Transverse colon (tissue), 4 donors: ENCODE measurements around the gene ADAM11.

ENCODE experiments used
- POLR2AphosphoS5 ChIP-seq, 3 donors: sonication (generic); formaldehyde crosslinking; IDR thresholded peaks; one replicate each; pipeline ENCODE4 v1.6.1; 2016; ENCODE audit warnings: antibody characterized with exemption in 3 of 3
- TF ChIP-seq, protein P1 (sequence below), 5 experiments: fragments of 200-600 bp in 3 of 5; fragments of 450-650 bp in 2 of 5; sonication (generic) in 3 of 5; IDR thresholded peaks; 1 replicate in 2 of 5; 2 replicates in 3 of 5; pipeline ENCODE4 v1.5.1; 2016 to 2017; ENCODE audit warnings: antibody characterized with exemption in 5 of 5, inconsistent platforms in 3 of 5, mild to moderate bottlenecking in 2 of 5, moderate library complexity in 1 of 5

DNA sequence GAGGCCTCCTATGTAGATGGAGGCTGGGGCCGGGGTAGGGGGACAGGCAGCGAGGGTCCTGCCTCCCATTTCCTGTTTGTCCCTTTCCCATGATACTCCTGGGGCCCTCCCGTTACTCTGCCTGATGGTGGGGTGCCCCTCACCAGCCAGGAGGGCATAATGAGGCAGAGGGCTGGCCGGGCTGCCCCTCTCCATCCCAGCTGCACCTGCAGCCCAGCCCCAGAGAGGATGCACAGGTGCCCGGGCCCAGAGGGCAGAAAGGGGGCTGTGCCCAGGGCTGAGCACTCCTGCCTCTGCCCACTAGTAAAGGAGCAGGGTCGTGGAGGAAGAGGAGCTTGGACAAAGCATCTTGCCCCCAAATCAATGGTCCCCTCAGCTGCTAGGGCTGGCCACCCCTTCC lies 10.4 kb downstream of the ADAM11 start:
- TF ChIP-seq POLR2AphosphoS5 (IDR thresholded peaks at IDR 0.05): no peak
- TF ChIP-seq, protein P1, sequence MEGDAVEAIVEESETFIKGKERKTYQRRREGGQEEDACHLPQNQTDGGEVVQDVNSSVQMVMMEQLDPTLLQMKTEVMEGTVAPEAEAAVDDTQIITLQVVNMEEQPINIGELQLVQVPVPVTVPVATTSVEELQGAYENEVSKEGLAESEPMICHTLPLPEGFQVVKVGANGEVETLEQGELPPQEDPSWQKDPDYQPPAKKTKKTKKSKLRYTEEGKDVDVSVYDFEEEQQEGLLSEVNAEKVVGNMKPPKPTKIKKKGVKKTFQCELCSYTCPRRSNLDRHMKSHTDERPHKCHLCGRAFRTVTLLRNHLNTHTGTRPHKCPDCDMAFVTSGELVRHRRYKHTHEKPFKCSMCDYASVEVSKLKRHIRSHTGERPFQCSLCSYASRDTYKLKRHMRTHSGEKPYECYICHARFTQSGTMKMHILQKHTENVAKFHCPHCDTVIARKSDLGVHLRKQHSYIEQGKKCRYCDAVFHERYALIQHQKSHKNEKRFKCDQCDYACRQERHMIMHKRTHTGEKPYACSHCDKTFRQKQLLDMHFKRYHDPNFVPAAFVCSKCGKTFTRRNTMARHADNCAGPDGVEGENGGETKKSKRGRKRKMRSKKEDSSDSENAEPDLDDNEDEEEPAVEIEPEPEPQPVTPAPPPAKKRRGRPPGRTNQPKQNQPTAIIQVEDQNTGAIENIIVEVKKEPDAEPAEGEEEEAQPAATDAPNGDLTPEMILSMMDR (IDR thresholded peaks at IDR 0.05): no peak
